ENCODE measurements around the gene GRB10.

DNA sequence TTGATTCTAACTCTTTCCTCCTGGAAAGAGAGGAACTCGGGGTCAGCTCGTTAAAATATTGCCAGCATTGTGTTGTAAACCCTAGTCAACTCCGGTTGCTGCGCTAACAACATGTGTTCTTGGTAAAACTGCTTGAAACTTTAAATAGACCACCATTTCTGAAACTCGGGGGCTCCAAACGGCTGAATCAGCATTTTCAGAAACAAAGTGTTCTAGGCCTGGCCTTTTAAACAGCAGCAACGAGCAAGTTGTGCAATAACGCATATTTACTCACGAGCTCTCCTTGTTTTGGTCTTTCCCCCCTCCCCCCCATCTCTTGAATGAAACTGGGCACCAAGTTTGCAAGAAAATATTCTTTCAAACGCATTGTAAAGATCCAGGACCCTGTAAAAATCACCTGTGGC, 9.2 kb upstream of the GRB10 start:
- TF ChIP-seq, protein P1, sequence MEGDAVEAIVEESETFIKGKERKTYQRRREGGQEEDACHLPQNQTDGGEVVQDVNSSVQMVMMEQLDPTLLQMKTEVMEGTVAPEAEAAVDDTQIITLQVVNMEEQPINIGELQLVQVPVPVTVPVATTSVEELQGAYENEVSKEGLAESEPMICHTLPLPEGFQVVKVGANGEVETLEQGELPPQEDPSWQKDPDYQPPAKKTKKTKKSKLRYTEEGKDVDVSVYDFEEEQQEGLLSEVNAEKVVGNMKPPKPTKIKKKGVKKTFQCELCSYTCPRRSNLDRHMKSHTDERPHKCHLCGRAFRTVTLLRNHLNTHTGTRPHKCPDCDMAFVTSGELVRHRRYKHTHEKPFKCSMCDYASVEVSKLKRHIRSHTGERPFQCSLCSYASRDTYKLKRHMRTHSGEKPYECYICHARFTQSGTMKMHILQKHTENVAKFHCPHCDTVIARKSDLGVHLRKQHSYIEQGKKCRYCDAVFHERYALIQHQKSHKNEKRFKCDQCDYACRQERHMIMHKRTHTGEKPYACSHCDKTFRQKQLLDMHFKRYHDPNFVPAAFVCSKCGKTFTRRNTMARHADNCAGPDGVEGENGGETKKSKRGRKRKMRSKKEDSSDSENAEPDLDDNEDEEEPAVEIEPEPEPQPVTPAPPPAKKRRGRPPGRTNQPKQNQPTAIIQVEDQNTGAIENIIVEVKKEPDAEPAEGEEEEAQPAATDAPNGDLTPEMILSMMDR (IDR thresholded peaks at IDR 0.05; ENCODE audit: low read depth, low read length), result no peak
- no peak for TF ChIP-seq EZH2phosphoT487 (IDR thresholded peaks at IDR 0.05; ENCODE audit: low read depth)
